GM21737 (cell line): ENCODE results near the gene SPRING1.

Experiments used
- ATAC-seq: cut with Tn5 transposase; IDR thresholded peaks from one replicate; pipeline ENCODE4 v1.9.1; 2021; ENCODE audit warnings: mild to moderate bottlenecking, moderate library complexity; ENCODE audit not compliant: unreplicated experiment

The SPRING1 gene

DNA sequence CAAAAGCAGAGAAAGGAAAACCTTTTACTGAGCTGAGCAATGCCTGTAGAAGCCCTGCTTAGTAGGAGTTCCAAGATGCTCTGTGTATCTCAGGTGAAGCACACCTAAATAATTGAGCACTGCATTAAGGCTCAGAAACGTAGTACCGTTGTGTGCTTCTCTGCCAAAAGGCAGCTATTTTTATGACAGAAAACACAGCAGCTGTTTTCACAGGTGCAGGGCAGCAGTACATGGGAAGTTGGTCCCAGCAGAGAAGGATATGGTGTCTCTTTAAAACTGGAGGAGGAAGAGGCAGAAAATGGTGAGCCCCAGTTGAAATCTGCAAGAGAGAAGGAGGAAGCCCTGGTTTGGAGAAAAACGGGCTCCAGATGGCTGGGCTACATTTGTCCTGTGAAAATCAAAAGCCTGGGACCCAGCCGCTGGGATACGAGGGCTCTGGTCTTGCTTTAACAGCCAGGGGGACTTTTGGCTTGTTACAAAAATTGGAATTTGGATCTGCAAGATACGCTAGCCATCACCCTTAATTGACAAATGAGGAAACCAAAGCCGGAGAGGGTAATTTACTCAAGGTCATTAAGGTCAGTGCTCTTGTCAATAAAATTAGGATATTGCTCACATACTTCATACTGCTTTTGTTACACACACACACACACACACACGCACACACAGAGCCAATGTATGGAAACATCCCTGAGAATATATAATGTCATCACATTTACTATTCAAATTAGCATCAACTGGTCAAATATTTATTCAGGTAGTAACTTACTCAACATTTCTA is 27.3 kb downstream of the SPRING1 start:
- no peak for ATAC-seq

DNA sequence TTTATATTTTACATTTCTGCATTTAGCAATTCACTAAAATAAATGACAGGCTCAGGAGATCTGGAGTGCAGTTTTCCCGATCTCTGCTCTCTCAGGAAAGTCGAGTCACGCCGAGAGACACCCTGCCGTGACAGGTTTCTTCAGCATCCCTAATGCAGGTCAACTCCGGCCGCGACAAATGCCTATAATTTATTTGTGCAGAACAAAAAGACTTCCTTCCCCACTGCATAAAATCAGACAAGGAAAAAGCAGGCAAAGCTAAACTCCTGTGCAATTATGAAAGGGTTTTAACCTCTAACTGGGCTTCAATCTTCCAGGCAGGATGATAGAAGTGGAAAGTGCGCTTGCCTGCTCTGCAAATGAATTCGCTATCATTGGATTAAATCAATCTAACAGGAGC is 28.1 kb downstream of the SPRING1 start:
- ATAC-seq: no peak

DNA sequence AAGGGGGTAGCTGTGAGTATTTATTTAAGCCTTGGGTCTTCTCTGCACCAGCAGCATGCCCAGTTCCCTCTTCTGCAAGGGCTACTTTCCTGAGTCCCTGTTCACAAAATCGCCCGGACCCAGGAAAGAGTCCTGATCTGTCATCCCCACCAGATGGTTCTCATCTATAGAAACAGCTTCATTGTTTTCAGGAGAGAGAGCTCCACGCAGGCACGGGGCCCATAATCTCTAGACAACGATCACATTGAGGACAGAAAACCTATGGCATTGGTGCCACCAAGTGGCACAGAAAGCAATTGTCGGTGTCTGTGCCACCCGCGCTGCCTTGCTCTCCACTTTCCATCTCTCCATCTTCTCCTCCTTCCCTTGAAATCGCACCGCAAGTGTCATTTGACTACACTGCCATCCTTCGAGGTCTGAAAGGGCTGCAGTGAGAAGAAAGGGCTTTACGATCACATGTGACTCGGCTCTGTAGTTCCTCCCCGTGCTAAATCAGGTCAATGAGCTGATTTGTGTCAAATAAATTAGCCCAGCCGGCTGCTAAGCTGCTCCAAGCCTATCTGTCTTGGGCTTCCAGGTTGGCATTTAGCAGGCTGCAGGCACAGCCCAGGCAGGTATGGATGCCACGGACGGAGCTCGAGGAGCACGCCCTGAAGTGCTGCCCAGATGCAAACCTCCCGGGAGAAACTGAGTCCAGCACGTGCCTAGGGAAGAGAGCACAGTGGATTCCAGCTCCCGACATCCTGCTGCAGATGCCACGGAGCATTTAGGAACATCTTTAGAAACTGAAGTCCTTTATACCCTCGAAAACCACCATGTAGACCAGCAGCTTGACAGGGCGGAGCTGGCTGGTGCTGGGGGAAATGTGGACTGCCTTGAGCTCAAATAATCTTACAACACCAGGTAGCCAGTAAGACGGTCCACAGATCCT is 28.8 kb downstream of the SPRING1 start:
- ATAC-seq: no peak

DNA sequence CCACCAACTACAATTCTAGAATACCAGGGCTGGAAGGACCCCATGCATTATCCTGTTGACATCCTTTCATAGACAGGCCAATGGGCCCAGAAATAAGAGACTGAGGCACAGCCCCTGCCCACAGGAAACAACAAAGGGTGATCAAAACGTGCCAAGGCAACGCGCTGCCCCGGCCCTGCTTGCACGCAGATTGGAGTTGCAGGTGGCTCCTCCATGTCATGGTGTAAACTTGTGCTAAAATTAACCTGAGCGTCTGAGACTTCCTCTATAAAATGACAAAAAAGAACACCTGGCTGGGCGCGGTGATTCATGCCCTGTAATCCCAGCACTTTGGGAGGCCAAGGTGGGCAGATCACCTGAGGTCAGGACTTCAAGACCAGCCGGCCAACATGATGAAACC is 30.1 kb downstream of the SPRING1 start:
- ATAC-seq: no peak

DNA sequence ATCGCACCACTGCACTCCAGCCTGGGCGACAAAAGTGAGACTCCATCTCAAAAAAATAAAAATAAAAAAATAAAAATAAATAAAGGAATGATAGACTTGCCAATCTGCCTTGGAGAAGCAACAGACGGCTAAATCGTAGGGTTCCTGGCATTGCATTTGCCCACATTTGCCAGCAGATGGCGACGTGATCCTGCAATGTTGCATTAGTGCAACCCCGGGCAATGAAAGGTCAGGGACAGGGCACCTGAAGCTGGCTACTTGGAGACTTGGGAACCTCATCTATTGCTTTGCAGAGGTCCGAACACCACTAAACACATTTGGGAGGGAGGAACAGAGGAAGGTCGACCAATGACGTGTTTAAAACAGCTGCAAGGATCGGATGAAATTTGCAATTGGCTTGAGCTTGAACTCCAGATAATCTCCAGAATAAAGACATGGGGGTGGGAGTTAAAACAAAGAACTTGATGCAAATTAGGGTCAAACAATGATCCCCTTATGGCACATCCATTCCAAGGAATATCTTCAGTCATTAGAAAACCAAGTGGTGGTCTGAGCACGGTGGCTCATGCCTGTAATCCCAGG is 34.6 kb downstream of the SPRING1 start:
- no peak for ATAC-seq

DNA sequence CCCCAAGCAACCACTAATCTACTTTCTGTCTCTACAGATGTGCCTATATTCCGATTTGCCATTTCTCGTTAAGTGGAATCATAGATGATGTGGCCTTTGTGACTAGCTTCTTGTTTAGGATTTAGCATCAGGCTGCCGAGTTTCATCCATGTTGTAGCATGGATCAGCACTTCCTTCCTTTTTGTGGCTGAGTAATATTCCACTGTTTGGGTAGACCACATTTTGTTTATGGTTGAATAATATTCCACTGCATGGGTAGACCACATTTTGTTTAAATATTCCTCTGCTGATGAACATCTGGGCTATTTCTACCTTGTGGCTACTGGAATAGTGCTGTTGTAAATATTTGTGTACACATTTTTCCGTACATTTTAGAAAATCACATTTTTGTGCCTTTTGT is 36.4 kb downstream of the SPRING1 start:
- no peak for ATAC-seq

DNA sequence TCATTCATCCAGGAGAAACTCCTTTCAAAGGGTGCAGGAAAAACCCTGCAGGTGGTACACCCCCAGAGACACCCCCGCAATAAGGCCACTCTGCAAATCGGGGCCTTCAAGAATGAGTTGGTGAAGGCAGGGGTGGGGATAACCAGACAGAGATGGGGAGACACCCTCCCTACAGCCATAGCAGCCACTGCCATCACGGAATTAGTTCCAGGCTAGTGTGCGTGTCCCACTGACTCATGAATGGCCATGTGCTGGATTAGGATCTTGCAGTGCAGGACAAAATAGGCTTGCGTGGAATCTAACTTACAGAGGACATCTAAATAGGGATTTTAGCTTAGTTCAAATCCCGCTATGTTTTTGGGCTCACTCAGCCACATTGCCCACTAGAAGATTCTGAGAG is 37.8 kb downstream of the SPRING1 start:
- no peak for ATAC-seq

DNA sequence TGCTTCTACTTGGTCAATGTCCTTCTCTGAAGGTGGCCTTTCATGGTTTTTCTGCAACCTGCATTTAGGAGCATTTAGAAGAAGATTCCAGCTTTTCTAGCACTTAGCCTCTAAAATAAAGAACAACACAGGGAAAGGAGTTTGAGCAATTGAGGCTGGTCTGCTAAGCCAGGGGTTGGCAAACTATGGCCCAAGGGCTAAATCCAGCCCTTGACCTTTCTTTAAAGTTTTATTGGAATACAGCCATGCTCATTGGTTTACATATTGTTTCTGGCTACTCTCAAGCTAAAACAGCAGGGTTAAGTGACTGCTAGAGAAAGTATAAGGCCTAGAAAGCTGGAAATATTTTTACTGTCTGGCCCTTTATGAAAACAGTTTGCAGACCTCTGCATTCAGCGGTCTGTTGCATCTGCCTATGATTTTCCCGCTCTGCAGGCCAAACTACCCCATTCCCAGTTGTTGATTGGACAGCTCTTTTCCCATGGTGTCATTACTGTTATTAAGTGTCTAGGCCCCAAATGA is 39.3 kb downstream of the SPRING1 start:
- no peak for ATAC-seq

DNA sequence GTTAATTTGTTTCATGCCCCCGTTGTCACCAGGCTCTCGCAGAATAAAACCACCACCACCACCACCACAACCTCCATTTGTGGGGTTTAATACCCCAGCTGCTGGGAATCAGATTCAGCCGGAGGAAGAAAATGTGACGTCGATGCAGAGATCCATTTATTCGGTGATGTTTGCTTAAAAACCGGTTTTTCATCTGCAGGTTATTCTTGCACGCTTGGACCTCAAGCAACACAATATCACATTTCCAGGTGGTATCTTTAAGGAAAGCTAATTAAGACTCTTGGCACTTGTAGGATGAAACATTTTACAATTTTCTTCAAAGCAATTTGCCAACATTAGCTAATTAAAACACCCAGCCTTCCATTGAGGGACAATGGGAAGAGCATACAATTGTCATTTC is 39.8 kb downstream of the SPRING1 start:
- ATAC-seq: no peak

DNA sequence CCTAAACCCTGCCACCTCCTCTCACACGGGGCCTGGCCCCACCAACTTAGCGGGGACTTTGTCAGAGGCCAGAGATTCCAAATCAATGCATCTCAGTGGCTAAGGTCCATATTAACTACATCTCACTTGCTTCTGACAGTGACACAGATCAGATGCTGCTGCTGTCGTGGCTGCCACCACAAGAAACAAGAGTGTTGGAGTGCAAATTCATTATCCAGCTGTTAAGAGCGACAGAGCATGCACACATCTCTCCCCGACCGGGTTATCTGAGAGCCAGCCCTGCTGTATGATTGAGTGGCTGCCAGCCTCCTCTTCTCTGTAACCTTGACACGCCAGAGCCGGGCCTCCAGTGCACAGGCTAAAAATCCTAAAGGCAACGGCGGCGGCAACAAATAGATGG is 40.2 kb downstream of the SPRING1 start:
- ATAC-seq: no peak

DNA sequence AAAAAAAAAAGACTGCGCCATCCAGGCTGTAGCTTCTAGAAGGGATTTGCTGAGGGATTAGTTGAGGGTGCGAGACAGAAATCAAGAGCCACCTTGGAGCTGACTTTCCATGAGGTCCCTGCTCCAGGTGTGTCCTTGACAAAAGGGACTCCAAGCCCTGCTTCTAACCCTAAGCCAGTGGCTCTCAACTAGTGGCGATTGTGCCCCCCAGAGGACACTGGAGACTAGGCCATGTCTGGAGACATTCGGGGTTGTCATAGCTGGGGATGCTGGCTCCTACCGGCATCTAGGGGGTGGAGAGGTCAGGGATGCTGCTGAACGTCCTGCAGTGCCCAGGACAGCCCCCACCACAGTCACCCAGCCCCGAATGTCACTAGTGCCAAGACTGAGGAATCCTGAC is 40.6 kb downstream of the SPRING1 start:
- ATAC-seq: no peak

DNA sequence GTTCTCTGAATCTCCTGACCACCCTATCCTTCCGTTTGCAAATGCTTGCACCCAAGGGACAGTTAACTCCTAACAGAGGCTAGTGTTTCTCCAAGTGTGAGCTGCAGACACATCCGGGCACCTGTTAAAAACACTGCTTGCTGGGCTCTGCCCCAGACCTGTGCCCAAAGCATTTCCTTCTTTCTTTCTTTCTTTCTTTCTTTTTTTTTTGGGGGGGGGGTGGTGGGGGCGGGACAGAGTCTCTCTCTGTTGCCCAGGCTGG is 42.5 kb downstream of the SPRING1 start:
- ATAC-seq: no peak

DNA sequence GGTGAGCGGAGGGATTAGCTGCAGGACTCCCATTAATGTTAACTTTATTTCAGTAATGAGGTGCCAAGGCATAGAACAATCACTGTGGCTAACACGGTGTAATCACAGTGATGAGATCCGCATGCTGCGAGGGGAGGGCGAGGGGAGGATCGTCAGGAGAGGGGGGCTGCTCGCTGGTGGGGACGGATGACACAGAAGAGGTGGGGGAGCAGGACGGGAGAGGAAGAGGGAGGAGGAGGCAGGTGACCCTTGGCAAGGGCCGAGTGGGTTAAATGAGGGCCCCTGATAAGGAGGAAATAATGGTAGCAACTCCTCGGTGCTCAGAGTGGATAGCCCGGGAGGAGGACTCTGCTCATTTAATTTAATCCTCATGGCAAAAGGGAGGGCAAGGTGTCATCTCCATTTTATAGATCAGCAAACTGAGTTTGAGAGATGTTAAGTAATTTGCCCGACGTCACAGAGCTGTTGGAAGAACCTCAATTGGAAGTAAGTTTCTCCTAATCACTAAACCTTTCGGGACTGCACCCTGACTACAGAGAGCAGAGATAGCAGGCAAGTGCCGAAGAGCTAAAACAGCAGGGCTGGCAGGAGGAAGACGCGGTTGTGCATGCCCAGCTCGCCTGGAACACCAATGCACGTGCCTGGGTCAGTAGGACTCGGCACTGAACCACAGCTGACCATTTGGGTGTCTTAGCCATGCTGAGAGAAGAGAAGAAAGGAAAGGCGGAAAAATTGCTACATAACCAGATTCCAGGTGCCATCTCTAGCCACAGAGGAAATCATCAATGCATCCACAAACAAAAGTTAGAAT is 43.0 kb downstream of the SPRING1 start:
- ATAC-seq: no peak

DNA sequence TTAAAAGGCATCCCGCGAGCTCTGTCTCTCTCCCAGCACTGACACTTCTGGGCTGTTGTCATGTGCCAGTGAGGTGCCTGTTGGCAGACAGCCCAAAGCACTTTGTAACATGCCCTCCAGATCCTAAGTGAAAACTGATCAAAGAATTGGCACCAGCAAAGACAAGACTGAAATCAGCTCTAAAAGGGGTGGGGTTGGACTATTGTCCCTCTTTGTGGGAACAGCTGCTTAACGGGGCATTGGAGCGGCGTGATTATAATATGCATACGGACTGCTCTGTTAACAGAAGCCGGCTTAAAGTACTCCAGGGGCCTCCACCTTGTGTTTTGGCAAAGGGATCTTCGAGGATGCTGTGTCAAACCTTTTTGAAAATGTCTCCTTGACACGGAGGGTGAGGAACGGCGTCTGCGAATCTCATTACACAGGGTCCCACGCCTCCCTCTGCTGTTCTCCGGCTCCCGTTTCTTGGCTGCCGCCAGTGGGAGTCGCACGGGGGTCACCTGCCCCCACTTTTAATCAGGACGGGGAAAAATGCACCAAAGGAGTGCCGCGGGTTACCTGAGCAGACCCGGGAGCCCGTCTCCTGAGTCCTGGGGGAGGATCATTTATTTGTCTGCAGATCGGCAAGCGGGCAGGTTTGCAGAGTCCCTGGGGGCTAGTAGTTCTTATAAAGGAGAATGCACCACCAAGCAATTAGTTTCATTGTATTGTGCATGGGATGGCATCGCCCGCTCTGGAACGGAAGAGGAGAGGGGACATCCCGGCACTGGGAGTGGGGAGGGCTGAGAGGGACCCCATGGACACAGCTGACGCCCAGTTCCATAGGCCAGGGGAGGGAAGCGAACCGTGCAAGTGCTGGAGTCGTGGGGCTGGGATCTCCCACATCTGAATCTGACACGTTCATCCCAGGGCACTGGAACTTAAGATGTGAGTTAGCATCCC is 44.3 kb downstream of the SPRING1 start:
- no peak for ATAC-seq

DNA sequence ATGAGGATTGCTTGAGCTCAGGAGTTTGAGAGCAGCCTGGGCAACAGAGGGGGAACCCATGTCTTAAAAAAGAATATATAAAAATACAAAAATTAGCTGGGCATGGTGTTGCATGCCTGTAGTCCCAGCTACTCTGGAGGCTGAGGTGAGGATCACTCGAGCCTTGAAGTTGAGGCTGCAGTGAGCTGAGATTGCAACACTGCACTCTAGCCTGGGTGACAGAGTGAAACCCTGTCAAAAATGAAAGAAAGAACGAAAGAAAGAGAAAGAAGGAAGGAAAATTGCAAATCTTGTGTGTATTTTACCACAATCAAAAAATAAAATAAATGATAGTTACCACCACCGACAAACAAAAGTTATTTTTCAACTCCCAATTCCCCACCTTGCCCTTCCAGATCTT is 45.3 kb downstream of the SPRING1 start:
- no peak for ATAC-seq

DNA sequence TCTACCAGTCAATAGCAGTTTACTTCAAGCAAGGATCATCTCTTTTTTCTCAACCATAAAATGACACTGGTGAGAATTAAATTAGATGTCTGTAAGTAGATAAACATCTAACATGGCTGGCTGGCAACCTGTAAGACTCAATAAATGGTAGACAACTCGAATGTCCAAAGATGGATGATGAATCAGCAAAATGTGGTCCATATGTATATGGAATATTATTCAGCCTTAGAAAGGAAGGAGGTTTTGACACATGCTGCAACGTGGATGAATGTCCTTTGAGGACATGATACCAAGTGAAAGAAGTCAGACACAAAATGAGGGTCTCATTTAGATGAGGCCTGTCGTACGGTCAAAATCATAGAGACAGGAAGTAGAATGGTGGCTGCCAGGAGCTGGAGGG is 46.2 kb downstream of the SPRING1 start:
- ATAC-seq: no peak

DNA sequence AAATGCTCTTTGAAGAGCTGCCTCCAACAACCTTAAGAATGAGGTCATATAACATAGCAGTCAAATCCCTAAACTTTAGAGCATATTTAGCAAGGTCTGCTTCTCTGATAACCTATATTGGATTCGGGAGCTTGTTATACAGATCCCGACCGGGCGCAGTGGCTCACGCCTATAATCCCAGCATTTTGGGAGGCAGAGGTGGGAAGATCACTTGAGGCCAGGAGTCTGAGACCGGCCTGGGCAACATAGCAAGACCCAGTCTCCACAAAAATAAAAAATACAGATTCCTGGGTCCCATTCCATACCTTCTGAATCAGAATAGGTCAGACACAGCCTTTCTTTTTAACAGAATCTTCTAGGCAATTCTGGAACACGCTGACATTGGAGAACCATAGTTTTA is 46.7 kb downstream of the SPRING1 start:
- no peak for ATAC-seq

DNA sequence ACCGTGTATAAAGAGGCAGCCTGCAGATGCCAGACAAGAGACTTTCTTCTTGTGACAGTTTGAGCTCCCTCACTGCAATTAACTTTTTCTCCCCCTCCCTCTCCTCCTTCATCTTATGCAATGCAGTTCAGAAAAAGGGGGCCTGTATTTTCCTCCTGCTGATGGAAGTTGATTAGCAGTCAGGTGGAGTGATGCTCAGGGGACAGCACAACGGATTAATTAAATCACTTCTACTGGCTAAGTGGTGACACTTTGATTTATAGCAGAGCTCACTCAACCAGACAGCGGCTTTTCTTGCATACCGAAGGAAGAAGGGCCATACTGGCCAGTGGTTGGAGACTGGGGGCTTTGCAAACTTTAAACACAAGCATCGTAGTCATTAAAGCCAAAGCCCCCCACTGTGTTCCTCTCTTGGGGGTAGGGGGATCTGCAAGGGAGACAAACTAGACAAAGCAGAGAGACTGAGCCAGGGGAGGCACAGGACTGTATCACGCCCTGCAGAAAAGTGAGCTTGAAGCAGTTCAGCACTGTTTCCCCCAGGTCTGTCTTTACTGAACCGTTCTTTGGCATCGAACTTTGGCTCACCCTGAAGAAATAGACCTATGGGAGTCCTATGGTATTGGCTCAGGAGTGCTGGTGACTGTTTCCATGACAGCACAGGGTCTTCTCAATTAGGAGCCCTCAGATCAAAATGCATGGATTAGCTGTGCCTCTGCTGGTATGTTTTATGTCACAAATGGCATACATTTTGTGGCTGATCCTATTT is 47.7 kb downstream of the SPRING1 start:
- no peak for ATAC-seq

DNA sequence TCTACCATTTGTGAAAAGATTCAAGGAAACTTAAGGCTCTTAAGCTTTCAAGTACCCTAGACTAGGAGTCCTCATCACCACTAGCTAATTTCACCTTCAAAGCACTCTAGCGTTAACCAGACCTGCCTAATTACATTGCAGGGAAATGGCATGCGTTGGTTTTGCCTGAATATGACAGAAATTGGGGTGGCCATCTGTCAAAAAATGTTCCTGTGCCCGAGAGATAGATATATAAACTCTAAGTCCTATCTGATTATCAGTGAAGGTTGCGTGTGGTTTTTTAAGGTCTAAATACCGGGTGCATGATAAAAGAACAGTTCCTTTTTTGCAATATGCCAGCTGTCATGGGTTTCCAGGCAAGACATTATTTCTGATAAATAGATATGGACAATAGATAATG is 48.3 kb downstream of the SPRING1 start:
- ATAC-seq: no peak
